NT2/D1 (cell line): ENCODE measurements around the gene ABHD4.

Source experiments
- SUZ12 ChIP-seq: IDR thresholded peaks from 2 replicates; pipeline ENCODE4 v1.6.1; 2011; ENCODE audit not compliant: insufficient read length, insufficient read depth; ENCODE audit errors: extremely low read depth
- ZNF274 ChIP-seq: IDR thresholded peaks from 2 replicates; pipeline ENCODE4 v1.6.1; 2011; ENCODE audit warnings: mild to moderate bottlenecking, low read depth, low read length

GRCh38 chr14:22563987-22564386 lies 34.1 kb upstream of the ABHD4 start:
- TF ChIP-seq ZNF274 (no peak), SUZ12 (no peak)
